ENCODE measurements around the gene SPINK4.

The SPINK4 gene

GRCh38 chr9:33244137-33244784, 4.3 kb downstream of the SPINK4 start:
- ChIA-PET CTCF (interaction anchor here (1.2 to 4.9 kb wide), 3 partner anchors 10 to 29 kb away, joined by 3 to 29 read pairs (median 4); no protein-coding TSS in a partner anchor), POLR2A (no interaction called here)
- TF ChIP-seq, protein P1, sequence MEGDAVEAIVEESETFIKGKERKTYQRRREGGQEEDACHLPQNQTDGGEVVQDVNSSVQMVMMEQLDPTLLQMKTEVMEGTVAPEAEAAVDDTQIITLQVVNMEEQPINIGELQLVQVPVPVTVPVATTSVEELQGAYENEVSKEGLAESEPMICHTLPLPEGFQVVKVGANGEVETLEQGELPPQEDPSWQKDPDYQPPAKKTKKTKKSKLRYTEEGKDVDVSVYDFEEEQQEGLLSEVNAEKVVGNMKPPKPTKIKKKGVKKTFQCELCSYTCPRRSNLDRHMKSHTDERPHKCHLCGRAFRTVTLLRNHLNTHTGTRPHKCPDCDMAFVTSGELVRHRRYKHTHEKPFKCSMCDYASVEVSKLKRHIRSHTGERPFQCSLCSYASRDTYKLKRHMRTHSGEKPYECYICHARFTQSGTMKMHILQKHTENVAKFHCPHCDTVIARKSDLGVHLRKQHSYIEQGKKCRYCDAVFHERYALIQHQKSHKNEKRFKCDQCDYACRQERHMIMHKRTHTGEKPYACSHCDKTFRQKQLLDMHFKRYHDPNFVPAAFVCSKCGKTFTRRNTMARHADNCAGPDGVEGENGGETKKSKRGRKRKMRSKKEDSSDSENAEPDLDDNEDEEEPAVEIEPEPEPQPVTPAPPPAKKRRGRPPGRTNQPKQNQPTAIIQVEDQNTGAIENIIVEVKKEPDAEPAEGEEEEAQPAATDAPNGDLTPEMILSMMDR (IDR thresholded peaks at IDR 0.05; ENCODE audit: control extremely low read depth, extremely low read depth, low read depth, missing control alignments), result no peak
- no peak for DNase-seq (ENCODE audit: extremely low spot score)

DNA sequence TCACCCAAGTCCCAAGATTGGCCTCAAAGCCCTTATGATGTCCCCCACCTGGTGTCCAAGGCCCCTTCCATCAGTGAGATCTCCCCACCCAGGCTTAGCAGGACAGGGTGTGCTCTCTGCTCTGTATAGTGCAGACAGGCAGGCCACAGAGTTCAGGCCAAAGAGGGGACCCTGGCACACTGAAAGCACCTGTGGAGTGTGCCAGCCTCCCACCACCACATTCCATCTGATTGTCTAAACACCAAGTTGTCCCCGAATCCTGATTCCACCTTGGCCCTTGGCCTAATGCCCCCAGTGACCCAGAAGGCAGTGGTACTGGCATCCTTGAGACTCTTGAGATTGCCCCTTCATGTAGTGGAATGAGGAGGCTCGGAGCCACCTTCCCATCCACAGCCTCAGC, 5.4 kb downstream of the SPINK4 start:
- POLR2A ChIA-PET, result no interaction called here
- CTCF ChIA-PET, result interaction anchor here (4.9 kb wide), 1 partner anchor 11 kb away, joined by 29 read pairs; no protein-coding TSS in a partner anchor
- TF ChIP-seq, protein P1 (IDR thresholded peaks at IDR 0.05; ENCODE audit: control extremely low read depth, extremely low read depth, low read depth, missing control alignments), result no peak

DNA sequence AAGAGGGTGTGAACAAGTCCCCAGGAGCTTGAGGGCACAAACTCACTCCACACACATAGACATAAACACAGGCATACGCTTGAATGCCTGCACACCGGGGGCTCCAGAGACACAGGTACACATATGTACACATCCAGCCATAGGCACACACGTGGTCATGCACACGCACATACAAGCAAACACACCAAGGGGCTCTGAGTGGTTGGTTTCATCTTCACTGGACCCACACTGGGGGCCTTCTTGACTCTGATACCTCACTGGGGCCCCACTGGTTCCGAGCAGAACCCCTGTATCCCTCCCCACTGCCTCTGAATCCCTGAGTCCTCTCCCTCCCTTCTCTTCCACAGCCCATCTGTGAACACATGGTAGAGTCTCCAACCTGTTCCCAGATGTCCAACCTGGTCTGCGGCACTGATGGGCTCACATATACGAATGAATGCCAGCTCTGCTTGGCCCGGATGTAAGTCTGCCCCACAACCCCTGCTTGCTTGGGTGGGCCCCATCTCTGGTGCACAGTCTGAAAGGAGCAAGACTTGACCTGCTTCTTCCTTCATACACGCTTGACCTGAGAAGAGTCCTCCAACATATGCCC, 6.4 kb downstream of the SPINK4 start:
- CTCF ChIA-PET, result interaction anchor here (0.9 to 4.9 kb wide), 2 partner anchors 12 to 41 kb away, joined by 3 to 29 read pairs; no protein-coding TSS in a partner anchor
- TF ChIP-seq, protein P1 (IDR thresholded peaks at IDR 0.05; ENCODE audit: control extremely low read depth, extremely low read depth, low read depth, missing control alignments), result no peak
- POLR2A ChIA-PET, result no interaction called here
- no peak for DNase-seq (ENCODE audit: extremely low spot score)

More for the DNA sequence above, 5.4 kb downstream of the SPINK4 start:
- DNase-seq (ENCODE audit: extremely low spot score), result no peak

- ChIA-PET CTCF (interaction anchor here (0.8 to 1.6 kb wide), 7 partner anchors 9 to 276 kb away, joined by 3 to 4 read pairs (median 3); no protein-coding TSS in a partner anchor), POLR2A (interaction anchor here (0.9 to 1.1 kb wide), 3 partner anchors 15 to 224 kb away, joined by 3 to 4 read pairs (median 3); partner anchors contain the start of gene DNAJA1)
- TF ChIP-seq, protein P1 (IDR thresholded peaks at IDR 0.05; ENCODE audit: control extremely low read depth, extremely low read depth, low read depth, missing control alignments), result no peak
- no peak for DNase-seq (ENCODE audit: extremely low spot score)
These were observed 8.6 kb downstream of the SPINK4 start for GRCh38 chr9:33248606-33249005.

GRCh38 chr9:33249087-33249658, 9.2 kb downstream of the SPINK4 start:
- no peak for DNase-seq (ENCODE audit: extremely low spot score)
- ChIA-PET CTCF (interaction anchor here (0.8 to 1.6 kb wide), 6 partner anchors 9 to 277 kb away, joined by 3 to 4 read pairs (median 3); no protein-coding TSS in a partner anchor), POLR2A (interaction anchor here (0.9 to 1.1 kb wide), 3 partner anchors 16 to 224 kb away, joined by 3 to 4 read pairs (median 3); partner anchors contain the start of gene DNAJA1)
- TF ChIP-seq, protein P1 (IDR thresholded peaks at IDR 0.05; ENCODE audit: control extremely low read depth, extremely low read depth, low read depth, missing control alignments), result no peak

- CTCF ChIA-PET, result no interaction called here
These were observed 10.0 kb downstream of the SPINK4 start for GRCh38 chr9:33249983-33250382.

More at GRCh38 chr9:33249983-33250382, 10.0 kb downstream of the SPINK4 start:
- POLR2A ChIA-PET, result no interaction called here
- no peak for DNase-seq (ENCODE audit: extremely low spot score)
- TF ChIP-seq, protein P1 (IDR thresholded peaks at IDR 0.05; ENCODE audit: control extremely low read depth, extremely low read depth, low read depth, missing control alignments), result no peak

Data from GM10248 (cell line).